SIG-M5 treated with dmso at 0.1 percent for 504 hours (cell line): Measurements from ENCODE around the gene EXD1.
"Not testable (repeated sequence)": the region's sequence is repeated elsewhere in the genome, so short reads cannot be mapped to it uniquely, and the experiment has no call there.

Experiments
- DNase-seq: peaks from one replicate; lab custom pipeline; 2025; ENCODE audit not compliant: unreplicated experiment; lab: John Stamatoyannopoulos, UW

Gene EXD1, protein sequence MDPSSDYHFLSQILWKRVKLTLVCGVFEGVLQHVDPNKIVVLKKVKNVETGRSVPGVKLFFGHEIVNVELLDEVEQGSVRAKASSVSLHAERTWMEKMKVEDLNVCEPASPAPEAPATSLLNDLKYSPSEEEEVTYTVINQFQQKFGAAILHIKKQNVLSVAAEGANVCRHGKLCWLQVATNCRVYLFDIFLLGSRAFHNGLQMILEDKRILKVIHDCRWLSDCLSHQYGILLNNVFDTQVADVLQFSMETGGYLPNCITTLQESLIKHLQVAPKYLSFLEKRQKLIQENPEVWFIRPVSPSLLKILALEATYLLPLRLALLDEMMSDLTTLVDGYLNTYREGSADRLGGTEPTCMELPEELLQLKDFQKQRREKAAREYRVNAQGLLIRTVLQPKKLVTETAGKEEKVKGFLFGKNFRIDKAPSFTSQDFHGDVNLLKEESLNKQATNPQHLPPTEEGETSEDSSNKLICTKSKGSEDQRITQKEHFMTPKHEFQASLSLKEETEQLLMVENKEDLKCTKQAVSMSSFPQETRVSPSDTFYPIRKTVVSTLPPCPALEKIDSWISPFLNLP

GRCh38 chr15:41230650-41231421, at the start of gene EXD1, which contains the start of gene CHP1:
Gene EXD1, minus strand, starts transcription at chr15:41230757. Its CDS starts 4,182 bp downstream, at chr15:41226575.
Gene CHP1, plus strand, starts transcription at chr15:41231268. Its CDS starts 115 bp downstream, at chr15:41231383.
- DNase-seq, result peak; percentile 93

DNA sequence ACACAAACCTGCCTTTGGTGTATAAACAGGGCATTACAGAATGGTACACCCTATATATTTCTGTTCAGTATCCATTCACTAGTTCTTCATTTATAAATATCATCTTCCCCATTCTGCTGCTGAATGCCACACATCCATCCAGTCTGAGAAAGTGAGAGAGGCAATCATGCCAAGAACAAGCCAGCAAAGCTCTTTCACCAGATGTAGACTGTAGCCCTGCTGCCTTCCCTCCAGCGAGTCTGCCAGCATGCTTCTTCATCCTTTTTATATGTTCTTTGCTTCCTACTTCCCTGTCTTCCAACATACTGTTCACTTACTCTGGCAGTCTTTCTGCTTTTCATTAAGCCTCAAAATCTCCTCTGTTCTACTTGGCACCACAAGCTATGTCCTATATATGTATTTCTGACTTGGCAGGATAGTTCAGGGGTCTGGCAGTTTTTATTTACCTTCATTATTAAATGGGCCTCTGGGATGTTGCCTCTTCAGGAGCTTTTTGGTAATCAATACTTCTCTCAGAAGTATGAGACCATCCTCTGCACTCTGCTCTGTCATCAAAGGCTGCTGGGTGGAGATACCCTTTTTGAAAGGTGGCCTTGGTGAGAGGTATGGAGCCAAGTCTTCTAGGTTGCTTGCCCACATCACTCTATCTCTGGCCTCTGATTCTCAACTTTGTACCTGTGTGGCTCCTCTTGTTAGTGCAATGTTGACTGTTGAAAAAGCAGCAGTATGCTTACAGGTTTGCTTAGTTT, 49.2 kb upstream of the EXD1 start:
- DNase-seq, result no peak

DNA sequence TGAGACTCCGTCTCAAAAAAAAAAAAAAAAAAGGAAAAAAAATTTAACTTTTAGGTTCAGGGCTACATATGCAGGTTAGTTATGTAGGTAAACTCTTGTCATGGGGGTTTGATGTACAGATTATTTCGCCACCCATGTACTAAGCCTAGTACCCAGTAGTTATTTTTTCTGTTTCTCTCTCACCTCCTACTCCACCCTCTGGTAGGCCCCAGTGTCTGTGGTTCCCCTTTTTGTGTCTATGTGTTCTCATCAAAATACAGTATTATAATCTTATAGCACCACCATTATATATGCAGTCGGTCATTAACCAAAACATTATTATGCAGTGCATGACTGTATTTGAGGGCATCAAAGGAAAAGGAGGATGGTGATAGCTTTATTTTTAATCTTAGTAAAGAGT, 47.8 kb upstream of the EXD1 start:
- peak; percentile 55 for DNase-seq

GRCh38 chr15:41276831-41277230, 46.3 kb upstream of the EXD1 start:
- peak; percentile 31 for DNase-seq

DNA sequence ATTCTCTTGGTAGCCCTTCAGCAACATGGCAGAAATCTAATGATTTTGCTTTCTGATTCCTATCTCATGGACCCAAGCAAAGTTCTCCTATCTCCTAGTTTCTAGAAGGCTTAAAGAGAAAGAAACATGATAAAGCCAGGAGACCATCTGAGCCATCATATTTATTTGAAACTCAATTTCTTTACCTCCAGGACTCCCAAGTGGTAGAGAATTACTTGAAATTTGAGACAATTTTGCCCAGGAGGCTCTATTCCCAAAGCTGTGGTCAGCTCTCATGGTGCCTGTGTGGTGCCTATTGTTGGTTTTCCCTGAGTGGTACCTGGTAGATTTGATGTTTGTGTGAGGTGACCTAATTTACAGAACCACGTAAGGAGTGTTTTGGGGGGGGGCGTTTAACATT, 39.3 kb upstream of the EXD1 start:
- no peak for DNase-seq

DNA sequence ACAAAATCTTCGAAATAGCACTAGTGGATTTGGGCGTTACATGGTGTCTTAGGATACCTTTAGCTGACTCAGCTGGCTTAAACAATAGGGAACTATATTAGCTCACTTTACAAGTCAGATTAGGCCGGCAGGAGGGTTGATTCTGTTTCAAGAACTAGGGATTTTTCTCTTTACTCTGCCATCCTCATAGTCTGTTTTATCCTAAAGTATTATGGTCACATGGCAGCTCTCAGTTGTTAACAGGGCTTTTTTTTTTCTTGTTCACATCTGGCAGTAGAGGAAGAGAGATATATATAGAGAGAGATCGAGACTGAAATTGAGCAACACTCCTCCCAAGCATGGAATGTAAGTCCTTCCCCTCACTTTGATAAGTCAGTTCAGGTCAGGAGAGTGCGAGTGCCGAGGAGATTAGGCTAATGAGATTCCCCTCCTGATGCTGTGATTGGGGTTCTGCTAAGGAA, 33.4 kb upstream of the EXD1 start:
- peak; percentile 68 for DNase-seq

GRCh38 chr15:41262571-41262970, 32.0 kb upstream of the EXD1 start:
- no peak for DNase-seq

- DNase-seq, result not testable (repeated sequence)
Observed at GRCh38 chr15:41260924-41261323, 30.4 kb upstream of the EXD1 start.

DNA sequence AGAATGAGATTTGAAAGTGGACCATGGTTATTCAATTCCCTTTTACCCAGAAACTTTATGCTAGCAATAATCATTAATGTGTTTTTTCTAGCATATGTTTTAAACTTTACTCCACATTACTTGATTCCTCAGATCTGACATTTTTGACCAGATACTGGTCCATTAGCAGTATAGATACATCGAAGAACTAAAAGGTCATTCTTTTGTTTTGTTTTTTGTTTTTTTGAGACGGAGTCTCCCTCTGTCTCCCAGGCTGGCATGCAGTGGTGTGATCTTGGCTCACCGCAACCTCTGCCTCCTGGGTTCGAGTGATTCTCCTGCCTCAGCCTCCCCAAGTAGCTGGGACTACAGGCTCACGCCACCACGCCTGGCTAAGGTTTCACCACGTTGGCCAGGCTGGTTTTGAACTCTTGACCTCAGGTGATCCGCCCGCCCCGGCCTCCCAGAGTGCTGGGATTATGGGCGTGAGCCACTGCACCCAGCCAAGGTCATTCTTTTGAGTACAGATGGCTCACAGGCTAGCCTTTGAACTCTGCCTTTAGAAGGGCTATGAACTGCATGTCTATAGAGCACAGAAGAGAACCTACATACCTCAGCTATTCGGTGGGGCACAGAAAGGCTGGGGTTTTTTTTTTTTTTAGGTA, 29.1 kb upstream of the EXD1 start:
- no peak for DNase-seq

DNA sequence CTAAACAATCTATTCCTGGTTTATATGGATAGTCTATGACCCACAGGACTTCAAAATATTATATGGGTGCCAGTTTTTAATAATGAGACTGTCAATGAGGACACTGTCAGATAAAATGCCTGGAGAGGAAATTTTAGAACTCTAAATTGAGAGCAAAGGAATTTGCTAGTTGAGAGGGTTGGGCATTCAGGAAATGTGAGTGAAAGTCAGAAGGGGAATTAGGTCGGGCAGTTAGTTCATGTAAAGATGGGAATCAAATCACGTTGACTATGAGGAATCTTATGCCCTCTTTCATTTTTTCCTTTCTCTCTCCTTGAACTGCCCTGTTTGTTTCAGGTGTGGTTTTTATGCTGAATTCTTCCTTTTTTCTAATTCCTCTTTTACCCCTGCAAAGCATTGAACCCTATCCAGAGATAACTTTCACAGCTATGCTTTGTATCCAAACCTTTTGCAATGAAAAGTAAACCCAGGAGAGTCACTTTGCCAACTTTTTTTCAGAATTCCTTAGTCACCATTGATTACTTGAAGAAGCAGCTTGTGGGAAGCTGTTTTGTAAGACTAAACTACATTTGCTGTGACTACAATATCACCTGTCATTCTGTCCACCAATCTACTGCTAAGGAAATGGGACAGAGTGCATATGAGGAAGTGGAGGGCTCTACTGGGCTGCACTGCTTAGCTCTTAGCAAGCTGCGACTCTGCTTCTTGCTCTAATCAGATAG, 28.4 kb upstream of the EXD1 start:
- peak; percentile 20 for DNase-seq

- no peak for DNase-seq
Observed at GRCh38 chr15:41256577-41257038, 26.1 kb upstream of the EXD1 start.

DNA sequence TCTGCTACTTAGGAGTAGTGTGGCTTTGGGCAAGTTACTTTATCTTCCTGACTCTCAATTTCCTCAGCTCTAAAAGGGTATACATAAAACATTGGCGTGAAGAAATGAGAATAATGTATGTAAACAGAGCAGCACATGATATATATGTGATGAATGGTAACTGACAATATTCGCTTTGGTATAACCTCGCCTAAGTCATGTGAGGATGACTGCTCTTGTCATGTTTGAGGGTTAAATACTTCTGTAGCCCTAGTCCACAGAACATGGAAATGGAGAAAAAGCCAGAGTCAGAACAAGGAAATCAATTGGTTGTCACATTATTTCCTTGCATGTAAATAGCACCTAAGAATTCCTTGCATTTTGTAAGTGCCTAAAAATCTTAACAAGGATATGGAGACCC, 25.5 kb upstream of the EXD1 start:
- DNase-seq, result no peak

GRCh38 chr15:41254560-41254959, 24.0 kb upstream of the EXD1 start:
- DNase-seq, result no peak

- no peak for DNase-seq
Observed at GRCh38 chr15:41251411-41251810, 20.9 kb upstream of the EXD1 start.

DNA sequence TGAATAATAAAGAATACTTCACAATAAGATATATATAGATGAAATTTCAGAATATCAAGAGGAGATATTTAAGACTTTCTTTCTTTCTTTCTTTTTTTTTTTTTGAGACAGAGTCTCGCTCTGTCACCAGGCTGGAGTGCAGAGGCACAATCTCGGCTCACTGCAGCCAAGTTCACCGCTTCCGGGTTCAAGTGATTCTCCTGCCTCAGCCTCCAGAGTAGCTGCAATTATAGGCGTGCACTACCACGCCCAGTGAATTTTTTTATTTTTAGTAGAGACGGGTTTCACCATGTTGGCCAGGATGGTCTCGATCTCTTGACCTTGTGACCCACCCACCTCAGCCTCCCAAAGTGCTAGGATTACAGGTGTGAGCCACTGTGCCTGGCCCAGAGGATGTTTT, 20.2 kb upstream of the EXD1 start:
- not testable (repeated sequence) for DNase-seq

- DNase-seq, result no peak
Observed at GRCh38 chr15:41241221-41241964, 10.8 kb upstream of the EXD1 start.

DNA sequence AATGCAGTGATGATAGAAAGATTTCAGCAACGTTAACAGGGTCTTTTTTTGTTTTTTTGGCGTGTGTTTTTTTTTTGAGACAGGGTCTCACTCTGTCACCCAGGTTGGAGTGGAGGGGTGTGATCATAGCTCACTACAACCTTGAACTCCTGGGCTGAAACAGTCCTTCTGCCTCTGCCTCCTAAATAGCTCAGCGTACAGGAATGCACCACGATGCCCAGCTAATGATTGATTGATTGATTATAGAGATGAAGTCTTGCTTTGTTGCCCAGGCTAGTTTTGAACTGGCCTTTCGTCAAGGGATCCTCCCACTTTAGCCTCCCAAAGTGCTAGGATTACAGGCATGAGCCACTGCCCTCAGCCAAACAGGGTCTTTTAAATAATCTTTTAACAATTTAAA, 7.5 kb upstream of the EXD1 start:
- no peak for DNase-seq

GRCh38 chr15:41235929-41236328, 5.4 kb upstream of the EXD1 start:
- no peak for DNase-seq

GRCh38 chr15:41235228-41235627, 4.7 kb upstream of the EXD1 start:
- DNase-seq, result not testable (repeated sequence)
